Rectal smooth muscle tissue (tissue), 1 donor: ENCODE results near the gene CHEK1.
"Not testable (repeated sequence)": the region's sequence is repeated elsewhere in the genome, so short reads cannot be mapped to it uniquely, and the experiment has no call there.

Source experiments
- H3K27ac ChIP-seq: one replicate; pipeline ENCODE4 v1.7.0; 2013; ENCODE audit warnings: low read depth, low read length, inconsistent platforms
- H3K27me3 ChIP-seq: one replicate; pipeline ENCODE4 v1.7.0; 2013; ENCODE audit warnings: low read length; ENCODE audit not compliant: control insufficient read depth, insufficient read depth
- H3K36me3 ChIP-seq: one replicate; pipeline ENCODE4 v1.7.0; 2013; ENCODE audit warnings: low read length; ENCODE audit not compliant: control insufficient read depth, insufficient read depth
- H3K4me1 ChIP-seq: one replicate; pipeline ENCODE4 v1.7.0; 2013; ENCODE audit warnings: low read length; ENCODE audit not compliant: control insufficient read depth, insufficient read depth
- H3K4me3 ChIP-seq: one replicate; pipeline ENCODE4 v1.7.0; 2013; ENCODE audit warnings: low read length
- H3K9ac ChIP-seq: one replicate; pipeline ENCODE4 v1.7.0; 2013; ENCODE audit warnings: low read length

Gene CHEK1

GRCh38 chr11:125624756-125625213 is at the start of gene CHEK1:
Gene CHEK1, plus strand, starts transcription at chr11:125625163. Its CDS starts 1,606 bp downstream, at chr11:125626769.
- H3K36me3 ChIP-seq = peaks cover 8% of the 10 kb centered on the region
- peaks cover 13% of the 10 kb centered on the region for H3K4me1 ChIP-seq
- peak within 1 kb of the TSS; percentile 86 for H3K27ac ChIP-seq
- peak within 1 kb of the TSS; percentile 88 for H3K4me3 ChIP-seq
- H3K27me3 ChIP-seq = no peaks in the 10 kb centered on the region
- peak within 1 kb of the TSS; percentile 94 for H3K9ac ChIP-seq

GRCh38 chr11:125577181-125577580 is 47.8 kb upstream of the CHEK1 start:
- not testable (repeated sequence) for H3K9ac ChIP-seq, H3K4me3 ChIP-seq, H3K27ac ChIP-seq, H3K27me3 ChIP-seq, H3K4me1 ChIP-seq
- peaks cover 26% of the 10 kb centered on the region for H3K36me3 ChIP-seq

GRCh38 chr11:125578783-125579182 is 46.2 kb upstream of the CHEK1 start:
- no peak overlapping the region for H3K27ac ChIP-seq
- H3K4me1 ChIP-seq = no peaks in the 10 kb centered on the region
- no peaks in the 10 kb centered on the region for H3K27me3 ChIP-seq
- no peak overlapping the region for H3K4me3 ChIP-seq
- H3K36me3 ChIP-seq = peaks cover 34% of the 10 kb centered on the region
- no peak overlapping the region for H3K9ac ChIP-seq

GRCh38 chr11:125579811-125580210 is 45.2 kb upstream of the CHEK1 start:
- H3K27ac ChIP-seq = no peak overlapping the region
- H3K4me1 ChIP-seq = no peaks in the 10 kb centered on the region
- peaks cover 34% of the 10 kb centered on the region for H3K36me3 ChIP-seq

GRCh38 chr11:125583496-125583895 is 41.5 kb upstream of the CHEK1 start:
- H3K27ac ChIP-seq = no peak overlapping the region
- peaks cover 16% of the 10 kb centered on the region for H3K36me3 ChIP-seq
- H3K9ac ChIP-seq = no peak overlapping the region
- no peak overlapping the region for H3K4me3 ChIP-seq
- H3K4me1 ChIP-seq = no peaks in the 10 kb centered on the region
- no peaks in the 10 kb centered on the region for H3K27me3 ChIP-seq

More at GRCh38 chr11:125579811-125580210, 45.2 kb upstream of the CHEK1 start:
- H3K9ac ChIP-seq = no peak overlapping the region
- no peaks in the 10 kb centered on the region for H3K27me3 ChIP-seq
- no peak overlapping the region for H3K4me3 ChIP-seq

- Histone ChIP-seq H3K36me3 (peaks cover 8% of the 10 kb centered on the region), H3K27me3 (no peaks in the 10 kb centered on the region), H3K4me3 (no peak overlapping the region), H3K9ac (no peak overlapping the region), H3K27ac (no peak overlapping the region), H3K4me1 (no peaks in the 10 kb centered on the region)
These were observed 39.5 kb upstream of the CHEK1 start for GRCh38 chr11:125585487-125585886.

- Histone ChIP-seq H3K9ac (no peak overlapping the region), H3K4me3 (no peak overlapping the region), H3K4me1 (no peaks in the 10 kb centered on the region), H3K27ac (no peak overlapping the region), H3K36me3 (peaks cover 8% of the 10 kb centered on the region), H3K27me3 (no peaks in the 10 kb centered on the region)
These were observed 38.3 kb upstream of the CHEK1 start for GRCh38 chr11:125586623-125587022.

GRCh38 chr11:125587480-125587879 is 37.5 kb upstream of the CHEK1 start:
- no peak overlapping the region for H3K9ac ChIP-seq

GRCh38 chr11:125588505-125588904 is 36.5 kb upstream of the CHEK1 start:
- no peak overlapping the region for H3K4me3 ChIP-seq
- no peak overlapping the region for H3K27ac ChIP-seq
- no peak overlapping the region for H3K9ac ChIP-seq
- peaks cover 3% of the 10 kb centered on the region for H3K36me3 ChIP-seq
- no peaks in the 10 kb centered on the region for H3K27me3 ChIP-seq
- H3K4me1 ChIP-seq = peaks cover 4% of the 10 kb centered on the region

More at GRCh38 chr11:125587480-125587879, 37.5 kb upstream of the CHEK1 start:
- no peak overlapping the region for H3K27ac ChIP-seq
- peaks cover 8% of the 10 kb centered on the region for H3K36me3 ChIP-seq
- no peaks in the 10 kb centered on the region for H3K27me3 ChIP-seq
- no peak overlapping the region for H3K4me3 ChIP-seq
- H3K4me1 ChIP-seq = no peaks in the 10 kb centered on the region

- H3K27ac ChIP-seq = peak overlapping the region; percentile 95
- H3K4me3 ChIP-seq = peak overlapping the region; percentile 73
- no peaks in the 10 kb centered on the region for H3K27me3 ChIP-seq
- H3K9ac ChIP-seq = peak overlapping the region; percentile 96
- no peaks in the 10 kb centered on the region for H3K36me3 ChIP-seq
- peaks cover 8% of the 10 kb centered on the region for H3K4me1 ChIP-seq
These were observed 33.2 kb upstream of the CHEK1 start for GRCh38 chr11:125591649-125592304.

- H3K27me3 ChIP-seq = no peaks in the 10 kb centered on the region
- peak within 1 kb of the TSS; percentile 96 for H3K9ac ChIP-seq
- peak within 1 kb of the TSS; percentile 97 for H3K4me3 ChIP-seq
- peak within 1 kb of the TSS; percentile 95 for H3K27ac ChIP-seq
- H3K4me1 ChIP-seq = peaks cover 8% of the 10 kb centered on the region
- peaks cover 5% of the 10 kb centered on the region for H3K36me3 ChIP-seq
These were observed 32.5 kb upstream of the CHEK1 start, which contains the start of gene STT3A for GRCh38 chr11:125592305-125593113. Gene STT3A, plus strand, starts transcription at chr11:125592852. Its CDS starts 3,064 bp downstream, at chr11:125595916.

- peak overlapping the region; percentile 44 for H3K27ac ChIP-seq
- H3K36me3 ChIP-seq = peaks cover 5% of the 10 kb centered on the region
- no peaks in the 10 kb centered on the region for H3K27me3 ChIP-seq
These were observed 31.7 kb upstream of the CHEK1 start for GRCh38 chr11:125593114-125593820.

More at GRCh38 chr11:125593114-125593820, 31.7 kb upstream of the CHEK1 start:
- Histone ChIP-seq H3K9ac (peak overlapping the region; percentile 53), H3K4me3 (peak overlapping the region; percentile 97), H3K4me1 (peaks cover 8% of the 10 kb centered on the region)
